GM12878 (cell line): ENCODE results near the gene EXOSC2. TPM values are rescaled to one million over a fixed set of nuclear protein-coding genes. Genes with fewer than 3 reads are reported as not detected.
A peak's percentile ranks its signal among the peaks of the same experiment; 100 is the strongest.

ENCODE experiments used
- ATAC-seq: fragments of 200-7000 bp; cut with Tn5 transposase; 3 replicates; pipeline ENCODE4 v1.9.1; 2020; ENCODE audit warnings: mild to moderate bottlenecking, moderate library complexity
- BruUV-seq: library from RNA; stranded (reverse); fragments of 400-500 nt; replicated peaks from 2 replicates; lab custom pipeline; 2021; lab: Mats Ljungman, UMichigan
- CTCF ChIA-PET: fragments of 300-600 bp; sonication (Branson Sonifier 250); formaldehyde crosslinking; extraction: SDS; loops from one replicate; lab custom pipeline; 2021; ENCODE audit warnings: inconsistent platforms; lab: Yijun Ruan, JAX
- POLR2A ChIA-PET: fragments of 350-600 bp; formaldehyde crosslinking; extraction: SDS; loops from one replicate; lab custom pipeline; 2021; ENCODE audit warnings: inconsistent platforms; lab: Charles Lee
- RAD21 ChIA-PET: fragments of 300-600 bp; sonication (Branson Sonifier 250); formaldehyde crosslinking; loops from one replicate; lab custom pipeline; 2023; ENCODE audit warnings: antibody characterized with exemption; ENCODE audit not compliant: unreplicated experiment; lab: Charles Lee
- SMC1A ChIA-PET: fragments of 300-600 bp; sonication (Branson Sonifier 250); formaldehyde crosslinking; loops from one replicate; lab custom pipeline; 2023; ENCODE audit not compliant: unreplicated experiment, uncharacterized antibody; lab: Charles Lee
- DNase-seq: peaks from one replicate; pipeline ENCODE4 v3.0.0-alpha.2; 2011; ENCODE audit warnings: low read depth, low spot score
- FAIRE-seq: peaks from 3 replicates; lab custom pipeline; 2011; peaks lifted over from hg19 to GRCh38; lab: Jason Lieb, UNC
- H2AFZ ChIP-seq: 2 replicates; pipeline ENCODE4 v1.6.0; 2011; ENCODE audit warnings: low read depth, low read length, control low read depth; ENCODE audit not compliant: control insufficient read depth
- H3K27ac ChIP-seq: 2 replicates; pipeline ENCODE4 v1.5.1; 2011; ENCODE audit warnings: control low read depth; ENCODE audit not compliant: control insufficient read depth, insufficient read depth
- H3K27me3 ChIP-seq, 2 experiments: replicated peaks in 1 of 2; 2 replicates each; pipeline versions ENCODE4 v1.6.0 to v1.6.1; 2011; ENCODE audit warnings: low read length in 1 of 2; ENCODE audit not compliant: control insufficient read depth in 2 of 2, insufficient read depth in 2 of 2
- H3K36me3 ChIP-seq, 2 experiments: 2 replicates each; pipeline ENCODE4 v1.5.1; 2011; ENCODE audit warnings: low read length in 1 of 2; ENCODE audit not compliant: control insufficient read depth in 2 of 2, insufficient read depth in 2 of 2
- H3K4me1 ChIP-seq: 2 replicates; pipeline ENCODE4 v1.6.1; 2011; ENCODE audit warnings: mild to moderate bottlenecking, low read length, moderate library complexity, mixed read lengths; ENCODE audit not compliant: control insufficient read depth, insufficient read depth
- H3K4me2 ChIP-seq: 2 replicates; pipeline ENCODE4 v1.6.0; 2011; ENCODE audit warnings: control low read depth; ENCODE audit not compliant: control insufficient read depth, insufficient read depth
- H3K4me3 ChIP-seq: fragments of 200-600 bp; sonication (generic); 2 replicates; pipeline ENCODE4 v1.5.1; 2016
- H3K79me2 ChIP-seq: 2 replicates; pipeline ENCODE4 v1.6.0; 2011; ENCODE audit warnings: low read length; ENCODE audit not compliant: control insufficient read depth, insufficient read depth
- H3K9ac ChIP-seq: 2 replicates; pipeline ENCODE4 v1.8.0; 2011; ENCODE audit warnings: low read length, control low read depth, mixed read lengths; ENCODE audit not compliant: control insufficient read depth, insufficient read depth
- H3K9me3 ChIP-seq: replicated peaks from 3 replicates; pipeline ENCODE4 v1.5.1; 2011; ENCODE audit warnings: mild to moderate bottlenecking, low read length; ENCODE audit not compliant: control insufficient read depth, insufficient read depth
- H4K20me1 ChIP-seq: 2 replicates; pipeline ENCODE4 v1.6.0; 2011; ENCODE audit not compliant: control insufficient read depth, insufficient read depth
- ASH2L ChIP-seq: fragments of 300-600, 200-600 bp; sonication (generic); IDR thresholded peaks from 2 replicates; pipeline ENCODE4 v1.6.1; 2017; ENCODE audit warnings: low read depth, mild to moderate bottlenecking, borderline replicate concordance
- CREM ChIP-seq: IDR thresholded peaks from 2 replicates; pipeline ENCODE4 v1.6.1; 2014; ENCODE audit warnings: antibody characterized with exemption, low read depth
- EZH2 ChIP-seq: IDR thresholded peaks from 2 replicates; pipeline ENCODE4 v1.6.1; 2012; ENCODE audit warnings: low read depth, mild to moderate bottlenecking, control low read depth, inconsistent platforms, low read length, borderline replicate concordance; ENCODE audit not compliant: control insufficient read depth
- FOS ChIP-seq: IDR thresholded peaks from 3 replicates; pipeline ENCODE4 v1.6.1; 2011; ENCODE audit warnings: borderline replicate concordance; ENCODE audit not compliant: insufficient read length; ENCODE audit errors: extremely low read depth
- IKZF2 ChIP-seq, 2 experiments: fragments of 450-650 bp; IDR thresholded peaks; 2 replicates each; pipeline ENCODE4 v1.6.1; 2017; ENCODE audit warnings: mild to moderate bottlenecking in 2 of 2, moderate library complexity in 2 of 2
- POLR2A ChIP-seq: IDR thresholded peaks from 2 replicates; pipeline ENCODE4 v1.6.1; 2011; ENCODE audit warnings: low read depth, mild to moderate bottlenecking, low read length
- SUZ12 ChIP-seq: fragments of 200-600 bp; sonication (generic); IDR thresholded peaks from one replicate; pipeline ENCODE4 v1.6.1; 2018; ENCODE audit warnings: antibody characterized with exemption, mild to moderate bottlenecking; ENCODE audit not compliant: unreplicated experiment
- ZBED1 ChIP-seq: IDR thresholded peaks from 2 replicates; pipeline ENCODE4 v1.6.1; 2016; ENCODE audit warnings: borderline replicate concordance
- ZNF274 ChIP-seq: IDR thresholded peaks from one replicate; pipeline ENCODE4 v1.8.0; 2011; ENCODE audit not compliant: insufficient read length, insufficient read depth
- WGBS: methylation state at CpG from one replicate; pipeline ENCODE4 v1.1.6; 2016; ENCODE audit warnings: low lambda C conversion rate; ENCODE audit not compliant: insufficient replicate concordance, insufficient coverage; ENCODE audit errors: missing lambda C conversion rate; 5-methylcytosine and 5-hydroxymethylcytosine counted together
- in situ Hi-C: fragments of 300-500 bp; cut with MboI; formaldehyde crosslinking; loops from 9 replicates; pipeline ENCODE4 v1.14.3; 2018; ENCODE audit warnings: mixed read lengths
- intact Hi-C: fragments of 100-400 bp; cut with micrococcal nuclease; formaldehyde crosslinking; loops from one replicate; pipeline ENCODE4 v1.14.2; 2022; ENCODE audit not compliant: unreplicated experiment
- polyA plus RNA-seq, 11 experiments: library from polyadenylated mRNA; depleted of rRNA in 4 of 11; unstranded in 6 of 11; stranded (reverse) in 5 of 11; fragments of >200 nt; fragmentation: Nextera tagmentation in 4 of 11; fragmentation: Illumina TruSeq in 1 of 11; extraction: Ambion mirVana in 4 of 11; extraction: Trizol in 1 of 11; gene quantifications; 1 replicate in 1 of 11; 2 replicates in 10 of 11; pipeline versions ENCODE4 v1.2.1 to v1.2.3, GENCODE V29; 2011 to 2016; ENCODE audit warnings: inconsistent platforms in 2 of 11, missing spikeins in 2 of 11, low read depth in 1 of 11
- total RNA-seq, 4 experiments: library from RNA; depleted of rRNA in 3 of 4; stranded (reverse); fragments of >200 nt in 3 of 4; fragmentation: Illumina TruSeq in 1 of 4; extraction: Trizol in 1 of 4; gene quantifications; 2 replicates each; pipeline versions ENCODE4 v1.2.1 to v1.2.3, GENCODE V29; 2013 to 2021

Gene EXOSC2
- total and polyA plus RNA-seq, 10 of the 15 experiments (the other 5 are each of a cell fraction or from before 2014, with no cell fraction given): 26.3 to 55.0 (median 48.0) TPM

DNA sequence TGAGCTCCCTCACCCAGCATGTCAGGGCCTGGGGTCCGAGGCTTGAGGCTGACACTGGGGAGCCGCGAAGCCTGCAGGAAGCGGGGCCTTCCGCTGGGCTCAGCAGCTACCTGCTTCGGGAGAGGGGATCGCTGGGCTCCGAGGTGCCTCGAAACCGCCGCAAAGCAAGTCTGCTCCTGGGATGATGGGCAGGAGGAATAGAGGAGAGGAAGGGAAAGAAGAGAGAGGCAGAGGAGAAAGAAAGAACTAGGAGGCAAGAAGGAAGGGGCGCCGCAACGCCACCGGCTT lies 30.7 kb upstream of the EXOSC2 start:
- H3K4me1 ChIP-seq: no peaks in the 10 kb centered on the region
- BruUV-seq: no TSS peak
- no peak overlapping the region for H3K4me2 ChIP-seq
- no peak overlapping the region for H2AFZ ChIP-seq
- ChIA-PET SMC1A (no interaction called here), RAD21 (no interaction called here), CTCF (no interaction called here), POLR2A (no interaction called here)
- intact Hi-C loops: no loop called here
- no peak overlapping the region for H3K4me3 ChIP-seq
- DNase-seq: no peak
- in situ Hi-C loops: no loop called here
- no peak for FAIRE-seq
- WGBS: 25% methylated on average over 13 of the region's 15 CpGs
- no peaks in the 10 kb centered on the region for H3K36me3 ChIP-seq
- ATAC-seq: no peak
- no peak overlapping the region for H3K9ac ChIP-seq
- peaks cover 14 to 30% of the 10 kb centered on the region in 2 experiments for H3K27me3 ChIP-seq
- no peaks in the 10 kb centered on the region for H3K9me3 ChIP-seq
- TF ChIP-seq ASH2L (no peak), IKZF2 (IDR thresholded peaks at IDR 0.05) (no peak), FOS (no peak), POLR2A (no peak), ZBED1 (no peak)
- H3K27ac ChIP-seq: no peak overlapping the region
- H4K20me1 ChIP-seq: no peaks in the 10 kb centered on the region
- no peaks in the 10 kb centered on the region for H3K79me2 ChIP-seq

DNA sequence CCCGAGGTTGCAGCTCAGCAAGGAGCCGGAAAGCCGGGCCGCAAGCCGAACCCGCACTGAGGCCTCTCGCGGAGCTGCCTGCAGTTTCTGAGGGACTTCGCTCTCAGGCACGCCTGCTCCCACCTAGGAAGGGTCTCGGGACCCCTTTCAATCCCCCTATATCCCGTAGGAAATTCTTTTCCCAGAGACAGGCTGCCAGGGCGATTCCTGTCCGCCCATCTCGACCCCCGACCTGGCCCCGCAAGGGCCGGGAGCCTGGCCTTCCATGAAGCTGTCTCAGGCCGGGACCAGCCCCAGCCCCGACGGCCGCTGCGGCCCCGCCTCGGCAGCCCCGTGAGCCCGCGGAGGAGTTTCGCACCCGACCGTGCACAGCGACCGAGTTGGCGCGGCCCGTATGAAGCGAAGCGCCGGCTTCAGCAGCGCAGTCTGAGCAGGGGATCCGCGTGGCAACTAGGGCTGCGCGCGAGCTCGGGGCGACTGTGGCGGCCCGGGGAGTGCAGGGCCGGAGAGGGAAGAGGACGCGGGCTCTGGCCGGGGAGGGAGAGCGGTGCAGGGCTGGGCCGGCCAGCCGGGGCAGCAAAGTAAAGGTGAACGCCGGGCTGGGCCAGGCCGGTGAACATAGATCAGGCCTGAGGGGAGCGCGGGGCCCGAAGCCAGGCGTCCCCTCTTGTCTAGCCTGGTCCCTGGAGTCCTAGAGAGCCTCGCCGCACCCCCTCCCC lies 30.2 kb upstream of the EXOSC2 start:
- no peaks in the 10 kb centered on the region for H3K36me3 ChIP-seq
- no peak overlapping the region for H3K4me3 ChIP-seq
- H3K4me1 ChIP-seq: no peaks in the 10 kb centered on the region
- FAIRE-seq (no peak), ATAC-seq (peak; percentile 31), DNase-seq (no peak)
- CTCF ChIA-PET: no interaction called here
- intact Hi-C loops: no loop called here
- POLR2A ChIA-PET: no interaction called here
- H4K20me1 ChIP-seq: no peaks in the 10 kb centered on the region
- H3K27ac ChIP-seq: no peak overlapping the region
- SMC1A ChIA-PET: no interaction called here
- H2AFZ ChIP-seq: no peak overlapping the region
- no TSS peak for BruUV-seq
- RAD21 ChIA-PET: no interaction called here
- H3K27me3 ChIP-seq: peaks cover 14 to 29% of the 10 kb centered on the region in 2 experiments
- H3K9ac ChIP-seq: no peak overlapping the region
- no peak overlapping the region for H3K4me2 ChIP-seq
- in situ Hi-C loops: no loop called here
- TF ChIP-seq EZH2 (peak; percentile 38; the same call in 1 of the 2 replicates), CREM (no peak), ZNF274 (no peak), SUZ12 (peak; percentile 59)
- 23% methylated on average over 63 of the region's 65 CpGs for WGBS
- no peaks in the 10 kb centered on the region for H3K79me2 ChIP-seq
- no peaks in the 10 kb centered on the region for H3K9me3 ChIP-seq
